HG03095 (cell line): ENCODE measurements around the gene USP10.

Experiments
- ATAC-seq: cut with Tn5 transposase; IDR thresholded peaks from one replicate; pipeline ENCODE4 v1.9.1; 2021; ENCODE audit warnings: moderate library complexity; ENCODE audit not compliant: unreplicated experiment

USP10 gene, protein sequence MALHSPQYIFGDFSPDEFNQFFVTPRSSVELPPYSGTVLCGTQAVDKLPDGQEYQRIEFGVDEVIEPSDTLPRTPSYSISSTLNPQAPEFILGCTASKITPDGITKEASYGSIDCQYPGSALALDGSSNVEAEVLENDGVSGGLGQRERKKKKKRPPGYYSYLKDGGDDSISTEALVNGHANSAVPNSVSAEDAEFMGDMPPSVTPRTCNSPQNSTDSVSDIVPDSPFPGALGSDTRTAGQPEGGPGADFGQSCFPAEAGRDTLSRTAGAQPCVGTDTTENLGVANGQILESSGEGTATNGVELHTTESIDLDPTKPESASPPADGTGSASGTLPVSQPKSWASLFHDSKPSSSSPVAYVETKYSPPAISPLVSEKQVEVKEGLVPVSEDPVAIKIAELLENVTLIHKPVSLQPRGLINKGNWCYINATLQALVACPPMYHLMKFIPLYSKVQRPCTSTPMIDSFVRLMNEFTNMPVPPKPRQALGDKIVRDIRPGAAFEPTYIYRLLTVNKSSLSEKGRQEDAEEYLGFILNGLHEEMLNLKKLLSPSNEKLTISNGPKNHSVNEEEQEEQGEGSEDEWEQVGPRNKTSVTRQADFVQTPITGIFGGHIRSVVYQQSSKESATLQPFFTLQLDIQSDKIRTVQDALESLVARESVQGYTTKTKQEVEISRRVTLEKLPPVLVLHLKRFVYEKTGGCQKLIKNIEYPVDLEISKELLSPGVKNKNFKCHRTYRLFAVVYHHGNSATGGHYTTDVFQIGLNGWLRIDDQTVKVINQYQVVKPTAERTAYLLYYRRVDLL

DNA sequence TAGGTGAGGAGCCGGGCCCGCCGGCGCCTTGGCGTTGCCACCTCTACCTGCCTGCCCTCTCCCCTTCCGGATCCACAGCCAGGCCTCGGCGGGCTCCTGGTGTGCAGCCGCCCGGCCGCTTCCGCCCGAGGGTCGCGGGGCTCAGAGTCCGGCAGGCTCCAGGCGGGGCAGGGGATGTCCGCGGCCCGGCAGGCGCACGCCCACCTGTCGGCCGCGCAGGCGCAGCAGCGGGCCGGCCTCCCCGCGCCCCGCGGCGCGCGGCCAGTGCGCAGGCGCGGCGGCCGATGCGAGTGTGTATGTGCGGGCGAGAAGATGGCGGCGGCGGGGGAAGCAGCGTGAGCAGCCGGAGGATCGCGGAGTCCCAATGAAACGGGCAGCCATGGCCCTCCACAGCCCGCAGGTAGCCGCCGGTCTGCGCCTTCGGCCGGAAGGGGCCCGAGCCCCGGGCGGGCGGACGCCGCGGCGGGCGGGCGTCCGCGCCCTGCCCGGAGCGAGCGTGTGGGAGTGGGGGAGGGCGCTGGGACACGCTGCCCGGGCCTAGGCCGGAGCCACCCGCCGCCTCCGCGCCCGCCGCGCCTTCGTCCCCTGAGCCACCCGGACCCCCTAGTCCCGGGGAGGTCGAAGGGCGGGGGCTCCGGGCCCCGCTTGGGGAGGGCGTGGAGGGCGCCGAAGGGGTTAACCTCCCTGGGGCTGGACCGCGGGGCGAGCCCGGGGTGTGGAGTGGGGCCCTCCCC is at the start of gene USP10:
Gene USP10 (plus strand): TSS at position 289 of the 734 bp plus-strand sequence. CDS start 91 bp downstream, at position 380.
- peak; percentile 64 for ATAC-seq

DNA sequence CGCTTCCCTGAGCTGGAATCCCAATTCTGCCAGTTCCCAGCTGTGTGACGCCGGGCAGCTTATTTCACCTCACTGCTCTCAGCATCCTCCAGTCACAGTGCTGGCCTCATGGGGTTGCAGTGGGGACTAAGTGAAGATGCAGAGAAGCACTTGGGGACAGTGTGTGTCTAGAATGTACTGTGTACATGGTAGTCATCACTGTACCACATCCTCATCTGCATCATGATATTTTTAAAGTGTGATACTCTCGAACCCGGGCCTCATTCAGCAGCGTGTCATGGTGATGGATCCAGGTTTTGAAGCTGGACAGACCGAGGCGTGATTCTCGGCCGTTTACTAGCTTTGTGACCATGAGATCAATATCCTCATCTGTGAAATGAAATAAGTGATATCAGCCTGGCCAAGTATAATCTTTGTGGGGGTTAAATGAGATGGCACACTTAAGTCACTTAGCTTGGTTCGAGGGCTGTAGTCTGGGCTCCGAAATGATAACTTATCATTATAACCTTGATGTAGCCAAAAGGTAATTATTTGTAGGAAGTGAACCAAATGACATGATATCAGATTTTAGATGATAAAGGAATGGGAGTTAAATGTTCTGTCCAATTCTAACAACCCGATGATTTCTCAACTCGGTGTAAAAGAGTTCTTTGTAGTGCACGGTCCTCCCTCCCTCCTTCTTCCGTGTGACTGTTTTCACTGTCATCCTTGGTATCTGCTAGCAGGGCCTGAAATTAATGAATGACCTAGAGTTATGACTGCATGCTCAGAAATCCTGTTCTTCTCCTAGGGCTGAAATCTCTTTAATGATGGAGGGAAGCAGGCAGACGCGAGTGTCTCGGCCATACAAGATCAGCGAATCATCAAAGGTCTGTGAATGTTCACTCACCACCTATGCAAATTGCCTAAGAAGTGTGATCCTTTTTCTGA is 49.5 kb upstream of the USP10 start:
- no peak for ATAC-seq

DNA sequence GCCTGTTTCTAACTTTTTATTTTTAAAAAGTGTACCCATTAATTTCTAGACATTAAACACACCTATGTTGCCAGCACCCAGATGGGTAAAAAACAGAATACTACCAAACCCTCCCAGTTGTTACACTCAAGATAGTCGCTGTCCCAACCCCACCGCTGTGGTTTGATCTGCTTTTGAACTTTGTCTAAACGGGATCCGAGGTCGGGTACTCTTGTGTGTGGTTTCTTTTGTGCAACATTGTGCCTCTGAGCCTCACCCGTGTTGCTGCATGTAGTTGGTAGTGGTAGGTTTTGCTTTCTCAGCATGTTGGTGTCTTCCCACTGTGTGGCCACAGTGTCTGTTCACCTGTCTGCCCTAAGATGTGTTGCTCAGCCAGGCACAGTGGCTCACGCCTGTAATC is 47.2 kb upstream of the USP10 start:
- no peak for ATAC-seq

DNA sequence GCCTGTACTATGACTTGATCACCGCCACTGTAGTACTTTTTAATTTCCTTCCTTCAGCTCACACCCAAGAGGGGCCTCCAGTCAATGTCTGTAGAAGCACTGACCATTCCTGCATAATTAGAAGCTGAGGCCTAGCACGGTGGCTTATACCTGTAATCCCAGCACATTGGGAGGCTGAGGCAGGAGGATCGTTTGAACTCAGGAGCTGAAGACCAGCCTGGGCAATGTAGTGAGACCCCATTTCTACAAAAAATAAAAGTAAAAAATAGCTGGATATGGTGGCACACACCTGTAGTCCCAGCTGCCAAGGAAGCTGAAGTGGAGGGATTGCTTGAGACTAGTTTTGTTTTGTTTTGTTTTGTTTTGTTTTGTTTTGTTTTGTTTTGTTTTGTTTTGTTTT is 45.6 kb upstream of the USP10 start:
- no peak for ATAC-seq

DNA sequence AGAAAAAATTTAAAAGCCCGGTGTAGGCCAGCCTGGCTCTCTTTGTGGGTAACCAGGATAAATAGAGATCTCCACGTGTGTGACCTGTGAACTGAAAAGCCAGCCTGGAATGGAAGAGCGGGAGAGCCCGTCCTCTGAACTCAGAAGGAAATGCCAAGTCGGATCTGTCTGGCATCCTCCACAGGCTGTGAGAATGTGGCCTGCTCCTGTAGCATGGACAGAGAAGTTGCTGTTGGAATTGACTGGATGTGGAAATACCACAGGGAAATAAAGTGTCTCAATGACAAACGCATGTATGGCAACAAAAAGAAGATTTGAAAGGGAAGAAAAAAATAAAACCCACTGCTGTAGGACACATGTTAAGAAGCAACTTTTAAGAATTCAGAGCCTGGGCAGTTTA is 44.8 kb upstream of the USP10 start:
- ATAC-seq = no peak

DNA sequence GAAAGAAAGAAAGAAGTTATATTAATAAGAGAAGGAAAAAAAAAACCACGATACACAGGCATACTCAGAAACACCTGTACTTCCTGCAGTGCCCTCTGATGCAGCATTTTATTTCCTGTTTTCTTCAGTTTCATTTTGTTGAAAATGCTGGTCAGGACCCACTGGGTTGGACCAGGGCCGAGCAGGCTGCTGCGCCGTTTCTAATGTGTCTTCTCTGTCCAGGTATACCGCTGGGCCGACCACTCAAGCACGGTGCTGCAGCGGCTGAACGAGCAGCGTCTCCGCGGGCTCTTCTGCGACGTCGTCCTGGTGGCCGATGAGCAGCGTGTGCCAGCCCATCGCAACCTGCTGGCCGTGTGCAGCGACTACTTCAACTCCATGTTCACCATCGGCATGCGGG is 43.2 kb upstream of the USP10 start:
- no peak for ATAC-seq

DNA sequence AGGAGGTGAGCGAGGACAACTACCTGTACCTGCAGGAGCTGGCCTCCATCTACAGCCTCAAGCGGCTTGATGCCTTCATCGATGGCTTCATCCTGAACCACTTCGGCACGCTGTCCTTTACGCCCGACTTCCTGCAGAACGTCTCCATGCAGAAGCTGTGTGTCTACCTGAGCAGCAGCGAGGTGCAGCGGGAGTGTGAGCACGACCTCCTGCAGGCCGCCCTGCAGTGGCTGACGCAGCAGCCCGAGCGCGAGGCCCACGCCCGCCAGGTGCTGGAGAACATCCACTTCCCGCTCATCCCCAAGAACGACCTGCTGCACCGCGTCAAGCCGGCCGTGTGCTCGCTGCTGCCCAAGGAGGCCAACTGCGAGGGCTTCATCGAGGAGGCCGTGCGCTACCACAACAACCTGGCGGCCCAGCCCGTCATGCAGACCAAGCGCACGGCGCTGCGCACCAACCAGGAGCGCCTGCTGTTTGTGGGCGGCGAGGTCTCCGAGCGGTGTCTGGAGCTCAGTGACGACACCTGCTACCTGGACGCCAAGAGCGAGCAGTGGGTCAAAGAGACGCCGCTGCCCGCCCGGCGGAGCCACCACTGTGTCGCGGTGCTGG is 42.5 kb upstream of the USP10 start:
- ATAC-seq = no peak

DNA sequence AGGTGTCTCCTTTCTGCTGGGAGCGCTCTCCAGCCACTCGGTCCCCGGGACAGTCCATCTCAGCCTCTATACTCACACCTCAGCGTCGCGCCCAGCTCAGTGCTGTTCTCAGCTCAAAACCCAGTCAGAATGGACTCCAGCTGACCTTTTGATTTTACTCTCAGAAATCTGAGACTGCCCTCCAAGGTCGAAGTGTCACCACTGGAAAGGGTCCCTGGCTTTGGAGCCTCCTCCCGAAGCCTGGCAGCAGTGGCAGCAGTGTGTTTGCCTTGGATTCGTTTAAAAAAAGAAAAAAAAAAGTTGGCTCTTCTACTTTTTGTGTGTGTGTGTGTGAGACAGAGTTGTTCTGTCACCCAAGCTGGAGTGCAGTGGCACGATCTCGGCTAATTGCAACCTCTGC is 41.1 kb upstream of the USP10 start:
- no peak for ATAC-seq

DNA sequence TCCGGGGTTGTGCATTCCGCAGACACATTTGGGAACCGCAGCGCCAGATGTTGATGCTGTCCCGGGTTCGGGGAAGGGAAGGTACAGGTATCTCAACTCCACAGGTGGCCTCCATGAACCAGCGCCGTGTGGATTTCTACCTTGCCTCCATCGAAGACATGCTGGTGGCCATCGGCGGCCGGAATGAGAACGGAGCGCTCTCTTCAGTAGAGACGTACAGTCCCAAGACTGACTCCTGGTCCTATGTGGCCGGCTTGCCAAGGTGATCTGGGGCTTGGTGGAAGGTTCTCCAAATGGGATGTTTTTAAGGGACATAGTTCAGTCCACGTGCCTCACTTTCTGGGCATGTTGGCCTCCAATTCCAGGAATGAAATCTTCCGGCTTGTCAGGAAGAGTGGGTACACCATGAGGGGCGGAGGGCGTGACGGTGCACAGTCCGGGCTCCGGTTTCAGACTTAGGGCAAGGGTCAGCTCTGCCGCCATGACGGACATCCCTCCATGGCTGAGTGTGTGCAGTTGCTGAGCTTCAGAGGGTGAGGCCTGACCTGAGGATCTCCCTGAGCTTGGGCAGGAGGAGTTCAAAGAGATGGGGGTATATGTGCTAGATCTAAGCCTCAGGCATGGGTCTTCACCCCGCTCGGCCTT is 40.0 kb upstream of the USP10 start:
- ATAC-seq = no peak

DNA sequence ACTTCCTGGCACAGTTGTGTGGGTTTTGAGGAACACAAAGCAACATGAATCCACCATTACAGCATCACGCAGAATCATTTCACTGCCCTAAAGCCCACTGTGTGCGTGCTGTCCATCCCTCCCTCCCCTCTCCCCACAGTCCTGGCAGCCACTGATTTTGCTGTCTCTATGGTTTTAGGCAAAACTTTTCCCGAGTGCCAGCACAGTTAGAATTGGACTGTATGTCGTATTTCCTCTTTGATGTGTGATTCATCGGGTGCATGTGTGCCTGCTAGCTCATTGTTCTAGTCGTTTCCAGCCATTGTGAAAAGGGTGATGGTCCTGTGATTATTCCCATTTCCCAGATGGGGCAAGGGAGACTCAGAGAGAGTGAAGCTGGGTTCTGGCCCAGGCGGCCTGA is 38.8 kb upstream of the USP10 start:
- ATAC-seq = no peak

DNA sequence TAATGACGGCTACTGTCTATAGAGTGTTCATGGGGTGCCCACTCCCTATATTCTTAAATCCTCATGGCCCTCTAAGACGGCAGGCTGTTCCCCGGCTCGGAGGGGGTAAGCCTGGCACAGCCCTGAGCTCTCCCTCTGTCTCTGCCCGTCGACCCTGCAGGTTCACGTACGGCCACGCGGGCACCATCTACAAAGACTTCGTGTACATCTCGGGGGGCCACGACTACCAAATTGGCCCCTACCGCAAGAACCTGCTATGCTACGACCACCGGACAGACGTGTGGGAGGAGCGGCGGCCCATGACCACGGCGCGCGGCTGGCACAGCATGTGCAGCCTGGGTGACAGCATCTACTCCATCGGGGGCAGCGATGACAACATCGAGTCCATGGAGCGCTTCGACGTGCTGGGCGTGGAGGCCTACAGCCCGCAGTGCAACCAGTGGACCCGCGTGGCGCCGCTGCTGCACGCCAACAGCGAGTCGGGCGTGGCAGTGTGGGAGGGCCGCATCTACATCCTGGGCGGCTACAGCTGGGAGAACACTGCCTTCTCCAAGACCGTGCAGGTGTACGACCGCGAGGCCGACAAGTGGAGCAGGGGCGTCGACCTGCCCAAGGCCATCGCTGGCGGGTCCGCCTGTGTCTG is 38.3 kb upstream of the USP10 start:
- ATAC-seq = no peak

DNA sequence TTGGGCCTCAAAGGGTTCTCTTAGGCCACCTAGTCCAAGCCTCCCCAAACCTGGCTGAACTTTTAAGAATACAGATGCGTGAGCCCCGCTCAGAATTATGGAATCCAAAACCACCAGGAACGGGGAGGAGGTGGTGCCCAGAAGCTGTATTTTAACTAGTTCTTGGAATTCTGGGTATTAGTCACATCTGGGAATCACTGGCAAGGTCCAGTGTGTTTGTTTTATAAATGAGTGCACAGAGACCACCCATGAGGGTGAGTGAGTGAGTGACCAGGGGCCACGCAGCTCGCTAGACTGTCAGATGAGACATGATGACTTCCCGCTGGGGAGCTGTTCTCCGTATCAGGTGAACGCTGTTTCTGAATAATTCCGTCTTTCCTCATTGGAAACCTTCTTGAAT is 37.3 kb upstream of the USP10 start:
- ATAC-seq = no peak

DNA sequence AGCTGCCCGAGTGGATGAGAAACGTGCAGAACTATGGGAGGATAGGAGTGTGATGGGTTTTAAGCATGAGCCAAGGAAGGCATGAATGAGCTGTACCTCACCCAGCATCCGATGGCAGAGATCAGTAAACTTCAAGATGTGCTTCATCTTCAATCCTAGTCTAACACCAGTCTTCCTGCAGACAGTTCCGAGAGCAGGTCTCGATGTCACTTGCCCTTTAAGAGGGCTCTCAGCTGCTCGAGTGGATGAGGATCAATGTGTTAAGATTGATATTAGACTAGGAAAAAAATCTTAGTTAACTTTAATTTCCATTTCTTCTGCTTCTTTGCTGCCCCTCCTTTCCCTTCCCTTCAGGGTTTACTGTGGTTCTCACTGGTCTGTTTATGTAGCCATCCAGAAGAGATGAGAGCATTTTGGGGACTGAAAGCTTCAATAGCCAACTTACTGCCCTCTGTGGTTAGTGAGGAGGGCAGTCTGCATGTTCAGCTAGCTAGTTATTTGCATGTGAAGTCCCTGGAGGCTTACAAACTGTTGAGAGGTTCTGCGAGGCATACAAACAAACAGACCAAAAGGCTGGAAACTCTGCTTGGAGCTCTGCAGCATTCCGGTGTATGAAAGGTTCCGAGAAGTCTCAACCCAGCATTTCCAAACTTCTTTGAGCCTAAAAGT is 36.2 kb upstream of the USP10 start:
- peak; percentile 67 for ATAC-seq

DNA sequence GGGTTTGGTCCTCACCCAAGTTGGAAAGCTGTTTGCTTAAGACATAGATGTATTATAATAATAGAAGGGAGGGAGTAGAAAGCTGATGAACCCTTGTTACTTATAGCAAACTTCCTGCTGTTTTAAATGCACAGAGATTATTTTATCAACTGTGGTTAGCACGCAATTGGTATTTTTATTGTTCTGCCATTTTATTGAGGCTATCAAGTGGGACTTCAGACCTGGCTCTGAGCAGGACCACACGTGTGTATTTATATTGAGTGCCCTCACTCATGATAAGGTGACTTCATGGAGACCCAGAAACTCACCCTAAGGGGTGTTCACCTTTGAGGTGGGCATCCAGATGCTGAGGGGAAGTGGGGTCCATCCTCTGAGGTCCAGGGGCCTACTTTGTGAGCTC is 34.4 kb upstream of the USP10 start:
- no peak for ATAC-seq

DNA sequence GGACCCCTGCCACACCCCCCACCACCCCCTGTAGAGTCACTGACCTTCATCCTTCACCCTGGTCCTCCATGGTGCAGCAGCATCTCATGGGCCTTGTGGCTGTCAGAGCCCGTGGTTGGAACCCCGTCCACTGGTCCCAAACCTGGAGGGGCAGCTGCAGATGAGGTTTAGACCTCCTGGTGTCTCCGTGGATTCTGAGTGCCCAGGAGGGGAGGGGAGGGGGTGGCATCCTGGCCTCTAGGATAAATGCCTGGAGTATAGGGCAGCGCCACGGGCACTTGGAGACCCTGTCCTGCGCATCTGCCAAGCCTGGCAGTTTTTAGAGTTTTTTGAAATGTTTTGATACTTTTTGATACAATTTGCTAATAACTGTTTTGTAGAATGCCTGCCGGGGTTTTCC is 34.0 kb upstream of the USP10 start:
- ATAC-seq = no peak

DNA sequence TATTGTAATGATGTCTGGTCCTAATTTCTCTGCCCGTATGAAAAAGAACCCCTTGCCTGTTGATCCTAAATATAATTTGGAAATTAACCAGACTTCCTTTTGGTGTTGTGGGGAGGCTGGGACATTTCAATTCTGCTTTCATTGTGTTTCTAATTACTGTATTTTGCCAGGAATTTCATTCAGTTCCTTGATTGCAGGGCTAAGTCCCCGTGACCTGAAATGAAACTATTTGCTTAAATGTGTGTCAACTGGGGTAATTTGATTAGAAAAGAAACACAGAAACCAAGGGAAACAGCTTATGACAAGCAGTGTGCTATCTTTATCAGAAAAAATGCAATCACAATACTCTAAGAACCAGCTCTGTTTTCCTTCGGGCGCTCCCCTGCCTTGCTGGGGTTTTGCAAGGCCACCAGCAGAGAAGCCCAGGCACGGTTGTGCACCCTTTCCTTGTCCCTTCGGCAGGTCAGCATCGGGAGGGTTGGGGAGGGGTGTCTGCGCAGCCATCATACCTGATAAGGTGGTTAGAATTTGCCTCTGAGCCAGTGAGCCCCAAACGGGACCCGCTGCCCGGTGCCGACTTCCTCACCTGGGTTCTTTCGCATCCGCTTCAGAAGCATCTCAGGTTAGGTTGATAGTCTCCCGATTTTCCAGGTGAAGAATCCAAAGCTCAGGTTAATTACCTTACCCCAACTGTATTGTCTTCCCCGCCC is 32.0 kb upstream of the USP10 start:
- ATAC-seq = no peak

DNA sequence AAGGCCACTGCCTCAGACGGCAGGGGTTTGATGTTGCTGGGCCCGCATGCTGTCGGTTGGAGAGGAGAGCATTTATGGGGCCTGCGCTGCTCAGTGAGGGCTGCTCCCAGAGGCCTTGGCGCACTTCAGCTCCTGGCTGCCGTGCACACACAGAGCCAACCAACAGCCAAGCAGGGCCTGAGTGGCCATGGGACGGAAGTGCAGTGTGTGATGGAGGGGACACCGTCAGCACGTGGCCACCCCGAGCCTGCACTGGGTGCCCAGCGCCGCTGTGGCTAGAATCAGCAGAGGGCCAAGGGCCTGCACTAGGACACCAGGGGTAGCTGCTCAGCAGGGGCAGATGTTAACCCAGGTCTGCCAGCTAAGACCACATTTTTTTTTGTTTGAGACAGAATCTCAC is 29.7 kb upstream of the USP10 start:
- no peak for ATAC-seq
